HCT116 (cell line): ENCODE results near the gene PRRT2.

ENCODE experiments used
- CTCF ChIP-seq, 3 experiments: fragments of 200-600 bp in 1 of 3; sonication (generic) in 1 of 3; IDR thresholded peaks in 2 of 3; conservative IDR thresholded peaks in 1 of 3; 2 replicates each; pipeline ENCODE4 v1.5.1; 2012 to 2017; ENCODE audit warnings: low read depth in 2 of 3, low read length in 2 of 3, antibody characterized with exemption in 1 of 3, borderline replicate concordance in 1 of 3, control low read depth in 1 of 3, mild to moderate bottlenecking in 1 of 3, mixed read lengths in 1 of 3, mixed run types in 1 of 3, moderate library complexity in 1 of 3; ENCODE audit not compliant: insufficient read depth in 1 of 3
- EZH2 ChIP-seq: fragments of 200-600 bp; sonication (generic); IDR thresholded peaks from 2 replicates; pipeline ENCODE4 v1.6.1; 2017; ENCODE audit warnings: antibody characterized with exemption, mixed run types
- POLR2A ChIP-seq: IDR thresholded peaks from 2 replicates; pipeline ENCODE4 v1.7.0; 2011; ENCODE audit warnings: borderline replicate concordance; ENCODE audit not compliant: insufficient read depth, insufficient read length; ENCODE audit errors: extremely low read depth
- POLR2AphosphoS5 ChIP-seq: IDR thresholded peaks from 2 replicates; pipeline ENCODE4 v1.6.1; 2011; ENCODE audit warnings: mild to moderate bottlenecking, low read depth, low read length, moderate library complexity
- SIN3A ChIP-seq: IDR thresholded peaks from 2 replicates; pipeline ENCODE4 v1.6.1; 2012; ENCODE audit warnings: low read depth
- SP1 ChIP-seq: IDR thresholded peaks from 2 replicates; pipeline ENCODE4 v1.6.1; 2012; ENCODE audit warnings: low read depth

GRCh38 chr16:29830774-29831173, 18.8 kb downstream of the PRRT2 start:
- TF ChIP-seq CTCF (IDR thresholded peaks at IDR 0.05 in 2 of 3, conservative IDR thresholded peaks at IDR 0.05 in 1 of 3; ENCODE audit: borderline replicate concordance in 1 of 3, insufficient read depth in 1 of 3, low read depth in 2 of 3, low read length in 2 of 3) = no peak
- no peak for TF ChIP-seq POLR2AphosphoS5
- no peak for TF ChIP-seq EZH2
- no peak for TF ChIP-seq POLR2A
- TF ChIP-seq SIN3A = no peak
- no peak for TF ChIP-seq SP1
